Uterus (tissue), 4 donors: ENCODE results near the gene HINT1. TPM values are rescaled to one million over a fixed set of nuclear protein-coding genes. Genes with fewer than 3 reads are reported as not detected.

ENCODE experiments used
- DNase-seq, 2 donors: peaks; one replicate each; pipeline ENCODE4 v3.0.0-alpha.2; 2019 to 2020
- H3K27ac ChIP-seq, 2 donors: fragments of 200-600 bp; sonication (generic); 1 replicate in 1 of 2; 2 replicates in 1 of 2; pipeline ENCODE4 v1.5.1; 2016 to 2018
- H3K27me3 ChIP-seq, 2 donors: fragments of 200-600 bp; sonication (generic); one replicate each; pipeline ENCODE4 v1.5.1; 2018 to 2019; ENCODE audit warnings: control low read depth in 1 of 2
- H3K36me3 ChIP-seq, 2 donors: fragments of 200-600 bp; sonication (generic); one replicate each; pipeline ENCODE4 v1.5.1; 2019; ENCODE audit warnings: control low read depth in 1 of 2
- H3K4me1 ChIP-seq, 2 donors: fragments of 200-600 bp; sonication (generic); one replicate each; pipeline ENCODE4 v1.5.1; 2018 to 2019; ENCODE audit warnings: control low read depth in 1 of 2
- H3K4me3 ChIP-seq, 2 donors: fragments of 200-600 bp; sonication (generic); 1 replicate in 1 of 2; 2 replicates in 1 of 2; pipeline ENCODE4 v1.5.1; 2018 to 2019; ENCODE audit warnings: mild to moderate bottlenecking in 1 of 2
- H3K9me3 ChIP-seq, 2 donors: fragments of 200-600 bp; sonication (generic); one replicate each; pipeline ENCODE4 v1.5.1; 2019; ENCODE audit warnings: control low read depth in 1 of 2
- POLR2A ChIP-seq, 2 donors: fragments of 450-650 bp; IDR thresholded peaks; one replicate each; pipeline ENCODE4 v1.6.1; 2016; ENCODE audit warnings: antibody characterized with exemption in 2 of 2, mild to moderate bottlenecking in 1 of 2, moderate library complexity in 1 of 2
- intact Hi-C: fragments of 100-400 bp; cut with DNase I; formaldehyde crosslinking; loops from one replicate; pipeline ENCODE4 v1.15.1; 2023; ENCODE audit warnings: low total_unique reads
- total RNA-seq, 4 donors: library from RNA; depleted of rRNA in 3 of 4; stranded (reverse); fragments of >200 nt in 3 of 4; gene quantifications; one replicate each; pipeline versions ENCODE4 v1.1.0 to v1.2.4, GENCODE V29; 2014 to 2023
- TF ChIP-seq, protein P1 (sequence below), 4 experiments: fragments of 200-600 bp in 2 of 4; fragments of 450-650 bp in 2 of 4; sonication (generic) in 2 of 4; IDR thresholded peaks; one replicate each; pipeline ENCODE4 v1.5.1; 2016 to 2019; ENCODE audit warnings: antibody characterized with exemption in 4 of 4, mild to moderate bottlenecking in 2 of 4, moderate library complexity in 1 of 4
- donor health status: DM: yes; HTN: yes; CAD: no.

The HINT1 gene
- total RNA-seq, 4 donors from 2014 or later = 86.1 to 683 (median 196) TPM

DNA sequence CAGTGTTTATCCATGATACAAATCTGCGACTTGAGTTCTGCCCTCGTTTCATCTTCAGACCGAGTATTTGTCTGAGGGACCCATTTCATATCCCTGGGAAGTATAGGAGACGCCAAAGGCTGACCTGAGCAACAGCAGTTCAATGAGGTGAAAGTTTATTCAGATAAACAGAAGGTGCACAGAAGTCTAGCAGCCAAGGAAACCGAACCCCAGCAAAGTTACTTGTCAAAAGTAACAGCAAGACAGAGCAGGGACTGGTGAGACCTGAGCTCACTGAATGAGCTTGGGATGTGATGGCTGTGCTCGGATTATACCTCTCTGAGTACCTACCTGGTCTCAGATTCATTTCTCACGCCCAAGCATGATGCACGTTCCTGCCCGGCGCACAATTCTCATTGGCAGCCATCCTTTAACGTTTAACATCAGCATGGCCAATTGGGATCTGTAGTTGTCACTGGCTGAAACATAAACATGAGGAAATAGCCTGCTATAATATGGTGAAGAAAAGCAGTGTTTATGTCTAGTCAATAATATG lies 6.3 kb upstream of the HINT1 start:
- Histone ChIP-seq H3K27ac (peak overlapping the region; percentile 78 to 82), H3K36me3 (no peaks in the 10 kb centered on the region), H3K4me1 (no peaks in the 10 kb centered on the region), H3K27me3 (no peaks in the 10 kb centered on the region), H3K4me3 (peak overlapping the region; percentile 57 to 70), H3K9me3 (no peaks in the 10 kb centered on the region)
- TF ChIP-seq POLR2A (IDR thresholded peaks at IDR 0.05) = no peak
- TF ChIP-seq, protein P1, sequence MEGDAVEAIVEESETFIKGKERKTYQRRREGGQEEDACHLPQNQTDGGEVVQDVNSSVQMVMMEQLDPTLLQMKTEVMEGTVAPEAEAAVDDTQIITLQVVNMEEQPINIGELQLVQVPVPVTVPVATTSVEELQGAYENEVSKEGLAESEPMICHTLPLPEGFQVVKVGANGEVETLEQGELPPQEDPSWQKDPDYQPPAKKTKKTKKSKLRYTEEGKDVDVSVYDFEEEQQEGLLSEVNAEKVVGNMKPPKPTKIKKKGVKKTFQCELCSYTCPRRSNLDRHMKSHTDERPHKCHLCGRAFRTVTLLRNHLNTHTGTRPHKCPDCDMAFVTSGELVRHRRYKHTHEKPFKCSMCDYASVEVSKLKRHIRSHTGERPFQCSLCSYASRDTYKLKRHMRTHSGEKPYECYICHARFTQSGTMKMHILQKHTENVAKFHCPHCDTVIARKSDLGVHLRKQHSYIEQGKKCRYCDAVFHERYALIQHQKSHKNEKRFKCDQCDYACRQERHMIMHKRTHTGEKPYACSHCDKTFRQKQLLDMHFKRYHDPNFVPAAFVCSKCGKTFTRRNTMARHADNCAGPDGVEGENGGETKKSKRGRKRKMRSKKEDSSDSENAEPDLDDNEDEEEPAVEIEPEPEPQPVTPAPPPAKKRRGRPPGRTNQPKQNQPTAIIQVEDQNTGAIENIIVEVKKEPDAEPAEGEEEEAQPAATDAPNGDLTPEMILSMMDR (IDR thresholded peaks at IDR 0.05) = no peak
- DNase-seq = no peak
- intact Hi-C loops = no loop called here

DNA sequence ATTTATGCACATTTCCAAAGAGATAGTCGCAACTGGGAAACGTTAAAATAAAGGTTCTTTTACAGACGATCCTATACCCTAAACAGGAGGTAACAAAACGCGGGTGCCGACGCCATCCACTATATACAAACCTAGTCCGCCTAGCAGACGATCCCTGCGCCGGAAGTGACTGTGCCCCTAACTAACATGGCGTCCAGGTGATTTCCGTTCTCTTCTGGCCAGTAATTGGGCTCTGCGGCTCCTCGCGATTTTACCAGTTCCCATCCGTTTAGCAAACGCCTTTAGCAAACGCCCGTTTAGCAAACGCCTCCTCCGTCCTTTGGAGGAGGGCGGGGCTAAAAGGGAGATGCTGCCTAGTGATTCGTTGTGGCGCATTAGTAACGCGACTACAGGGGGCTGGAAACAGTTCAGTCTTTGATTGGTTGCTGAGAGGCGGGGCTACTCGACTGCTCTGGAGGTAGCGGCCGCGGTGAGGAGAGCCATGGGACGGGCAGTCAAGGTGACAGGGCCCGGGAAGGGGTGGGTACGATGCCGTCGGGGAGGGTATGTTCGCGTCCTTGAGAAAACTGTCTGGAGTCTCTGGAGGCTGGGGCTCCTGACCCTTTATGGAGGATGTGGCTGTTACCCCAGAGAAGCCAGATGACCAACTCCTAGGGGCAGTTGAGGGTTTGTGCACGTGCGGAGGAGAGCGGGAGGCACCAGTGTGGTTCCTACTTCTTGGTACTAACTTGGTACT lies 5.7 kb upstream of the HINT1 start, which contains the start of gene LYRM7:
LYRM7 (plus strand) TSS at position 405 of the 736 bp plus-strand sequence; CDS start at position 482, 77 bp downstream.
- H3K4me3 ChIP-seq = peak within 1 kb of the TSS; percentile 57 to 70
- DNase-seq = peak; percentile 95 to 98
- peak; percentile 50 to 81 for TF ChIP-seq POLR2A (IDR thresholded peaks at IDR 0.05)
- TF ChIP-seq, protein P1 (IDR thresholded peaks at IDR 0.05) = peak in 1 of 4 experiments; percentile 3
- intact Hi-C loops = no loop called here
- H3K36me3 ChIP-seq = no peaks in the 10 kb centered on the region
- no peaks in the 10 kb centered on the region for H3K27me3 ChIP-seq
- H3K27ac ChIP-seq = peak within 1 kb of the TSS; percentile 78 to 82
- H3K9me3 ChIP-seq = no peaks in the 10 kb centered on the region
- H3K4me1 ChIP-seq = no peaks in the 10 kb centered on the region

DNA sequence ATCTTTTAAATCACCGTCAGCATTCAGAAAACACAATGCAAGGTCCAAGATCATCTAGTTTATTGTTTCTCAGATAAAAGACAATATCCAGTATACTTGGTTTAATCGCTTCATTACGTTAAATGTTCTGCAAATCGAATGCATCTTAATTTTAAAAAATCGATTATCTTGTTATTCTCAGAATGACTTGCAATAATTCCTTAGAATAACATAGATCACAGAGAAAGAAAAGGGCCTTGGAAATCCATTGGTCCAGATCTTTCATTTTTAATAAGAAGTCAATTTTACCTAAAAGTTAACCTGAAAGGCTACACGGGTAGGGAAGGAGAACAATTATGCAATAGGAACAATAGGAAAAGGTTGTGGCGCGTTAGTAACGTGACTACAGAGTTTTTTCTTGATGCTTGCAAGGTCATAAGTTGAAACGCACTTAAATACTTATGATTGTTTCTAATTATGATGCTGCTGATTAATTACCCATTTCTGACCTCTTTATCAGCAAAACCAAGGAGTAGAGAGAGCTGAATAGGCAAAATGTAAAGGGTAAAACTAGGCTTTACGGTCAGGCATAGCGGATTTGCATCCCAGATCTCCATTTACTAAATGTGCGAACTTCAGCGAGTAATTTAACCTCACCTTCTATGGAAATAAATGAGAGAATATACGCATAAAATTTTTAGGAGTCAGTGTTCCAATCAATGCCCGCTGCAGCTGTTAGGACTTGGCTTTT lies 4.9 kb upstream of the HINT1 start:
- no peaks in the 10 kb centered on the region for H3K4me1 ChIP-seq
- intact Hi-C loops = loop anchor here (10.0 kb wide), 2 partner anchors 245 to 1055 kb away; partner anchors contain the start of gene P4HA2
- H3K27ac ChIP-seq = peak overlapping the region; percentile 65 to 80
- H3K36me3 ChIP-seq = no peaks in the 10 kb centered on the region
- no peak for DNase-seq
- H3K27me3 ChIP-seq = no peaks in the 10 kb centered on the region
- peak overlapping the region; percentile 33 to 47 for H3K4me3 ChIP-seq
- TF ChIP-seq, protein P1 (IDR thresholded peaks at IDR 0.05) = no peak
- TF ChIP-seq POLR2A (IDR thresholded peaks at IDR 0.05) = no peak
- H3K9me3 ChIP-seq = no peaks in the 10 kb centered on the region

DNA sequence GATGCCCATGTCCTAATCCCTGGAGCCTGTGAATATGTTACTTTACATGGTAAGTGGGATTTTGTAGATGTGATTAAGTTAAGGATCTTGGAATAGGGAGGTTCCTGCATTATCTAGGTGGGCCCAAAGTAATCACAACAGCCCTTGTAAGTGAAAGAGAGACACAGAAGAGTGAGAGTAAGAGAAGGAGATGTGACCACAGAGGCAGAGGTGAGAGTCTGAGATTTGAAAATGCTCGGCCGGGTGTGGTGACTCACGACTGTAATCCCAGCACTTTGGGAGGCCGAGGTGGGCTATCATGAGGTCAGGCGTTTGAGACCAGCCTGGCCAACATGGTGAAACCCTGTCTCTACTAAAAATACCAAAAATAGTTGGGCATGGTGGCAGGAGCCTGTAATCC lies 2.6 kb upstream of the HINT1 start:
- Histone ChIP-seq H3K36me3 (no peaks in the 10 kb centered on the region), H3K27ac (no peak overlapping the region), H3K27me3 (no peaks in the 10 kb centered on the region), H3K4me3 (no peak overlapping the region), H3K4me1 (no peaks in the 10 kb centered on the region), H3K9me3 (no peaks in the 10 kb centered on the region)
- intact Hi-C loops = loop anchor here (10.0 kb wide), 2 partner anchors 247 to 1057 kb away; partner anchors contain the start of gene P4HA2
- TF ChIP-seq, protein P1 (IDR thresholded peaks at IDR 0.05) = no peak
- no peak for TF ChIP-seq POLR2A (IDR thresholded peaks at IDR 0.05)
- no peak for DNase-seq
